GM18861 (cell line): ENCODE data around the gene KIF13A.

ENCODE experiments used
- ATAC-seq: cut with Tn5 transposase; IDR thresholded peaks from one replicate; pipeline ENCODE4 v1.9.1; 2021; ENCODE audit not compliant: unreplicated experiment

Gene KIF13A

GRCh38 chr6:17730078-17730704, 257.2 kb downstream of the KIF13A start:
- ATAC-seq, result no peak

- no peak for ATAC-seq
Measured at GRCh38 chr6:17729223-17730077, 258.0 kb downstream of the KIF13A start.

- ATAC-seq, result no peak
Measured at GRCh38 chr6:17728551-17729222, 258.7 kb downstream of the KIF13A start.

- no peak for ATAC-seq
Measured at GRCh38 chr6:17725083-17725482, 262.4 kb downstream of the KIF13A start.

GRCh38 chr6:17724341-17724740, 263.1 kb downstream of the KIF13A start:
- ATAC-seq, result no peak

GRCh38 chr6:17721671-17722070, 265.8 kb downstream of the KIF13A start:
- no peak for ATAC-seq

- no peak for ATAC-seq
Measured at GRCh38 chr6:17719323-17720041, 268.0 kb downstream of the KIF13A start.

- ATAC-seq, result no peak
Measured at GRCh38 chr6:17716221-17716620, 271.2 kb downstream of the KIF13A start.

- ATAC-seq, result peak; percentile 89
Measured at GRCh38 chr6:17714879-17715851, 272.3 kb downstream of the KIF13A start.

- no peak for ATAC-seq
Measured at GRCh38 chr6:17714177-17714576, 273.3 kb downstream of the KIF13A start.

GRCh38 chr6:17712576-17712975, 274.9 kb downstream of the KIF13A start:
- ATAC-seq, result no peak

- ATAC-seq, result no peak
Measured at GRCh38 chr6:17710331-17710730, 277.1 kb downstream of the KIF13A start.

- ATAC-seq, result no peak
Measured at GRCh38 chr6:17709476-17709875, 278.0 kb downstream of the KIF13A start.
